Hepatocyte (in vitro differentiated cells): ENCODE measurements around the gene TAF8. TPM values are rescaled to one million over a fixed set of nuclear protein-coding genes. Genes with fewer than 3 reads are reported as not detected.

Experiments
- DNase-seq: peaks from one replicate; pipeline ENCODE4 v3.0.0-alpha.2; 2016; ENCODE audit warnings: low spot score
- H2AFZ ChIP-seq: fragments of 200-600 bp; sonication (generic); 2 replicates; pipeline ENCODE4 v1.6.0; 2016; ENCODE audit warnings: antibody characterized with exemption, mild to moderate bottlenecking
- H3K27ac ChIP-seq: fragments of 200-600 bp; sonication (generic); 2 replicates; pipeline ENCODE4 v1.5.1; 2016; ENCODE audit warnings: mild to moderate bottlenecking
- H3K27me3 ChIP-seq: fragments of 200-600 bp; sonication (generic); 2 replicates; pipeline ENCODE4 v1.6.1; 2016
- H3K36me3 ChIP-seq: fragments of 200-600 bp; sonication (generic); replicated peaks from 2 replicates; pipeline ENCODE4 v1.5.1; 2016; ENCODE audit warnings: low read depth; ENCODE audit not compliant: insufficient read depth
- H3K4me1 ChIP-seq: fragments of 200-600 bp; sonication (generic); 2 replicates; pipeline ENCODE4 v1.5.1; 2016; ENCODE audit warnings: mild to moderate bottlenecking, moderate library complexity; ENCODE audit not compliant: insufficient read depth
- H3K4me2 ChIP-seq: fragments of 200-600 bp; sonication (generic); 2 replicates; pipeline ENCODE4 v1.6.0; 2016
- H3K4me3 ChIP-seq: fragments of 200-600 bp; sonication (generic); 2 replicates; pipeline ENCODE4 v1.5.1; 2016; ENCODE audit warnings: mild to moderate bottlenecking
- H3K79me2 ChIP-seq: fragments of 200-600 bp; sonication (generic); 2 replicates; pipeline ENCODE4 v1.6.0; 2017; ENCODE audit warnings: mild to moderate bottlenecking
- H3K9me2 ChIP-seq: fragments of 200-600 bp; sonication (generic); replicated peaks from 2 replicates; pipeline ENCODE4 v1.6.0; 2017; ENCODE audit warnings: mild to moderate bottlenecking; ENCODE audit not compliant: insufficient read depth
- H3K9me3 ChIP-seq: fragments of 200-600 bp; sonication (generic); 2 replicates; pipeline ENCODE4 v1.5.1; 2016; ENCODE audit warnings: low read depth, mild to moderate bottlenecking
- H4K20me1 ChIP-seq: fragments of 200-600 bp; sonication (generic); 2 replicates; pipeline ENCODE4 v1.6.0; 2016; ENCODE audit warnings: mild to moderate bottlenecking; ENCODE audit not compliant: insufficient read depth, poor library complexity, severe bottlenecking
- EZH2 ChIP-seq: fragments of 200-600 bp; sonication (generic); IDR thresholded peaks from 2 replicates; pipeline ENCODE4 v1.6.1; 2016; ENCODE audit warnings: antibody characterized with exemption, mild to moderate bottlenecking, borderline replicate concordance
- EZH2phosphoT487 ChIP-seq: fragments of 200-600 bp; sonication (generic); IDR thresholded peaks from one replicate; pipeline ENCODE4 v1.6.1; 2018; ENCODE audit warnings: antibody characterized with exemption, mild to moderate bottlenecking, low read depth, moderate library complexity; ENCODE audit not compliant: unreplicated experiment, severe bottlenecking
- WGBS: methylation state at CpG from one replicate; pipeline ENCODE4 v1.1.6; 2016; ENCODE audit warnings: low lambda C conversion rate; ENCODE audit errors: missing lambda C conversion rate; 5-methylcytosine and 5-hydroxymethylcytosine counted together
- polyA plus RNA-seq: library from polyadenylated mRNA; unstranded; fragments of >200 nt; fragmentation: Nextera tagmentation; extraction: Ambion mirVana; gene quantifications from 2 replicates; pipeline ENCODE4 v1.2.1, GENCODE V29; 2016
- total RNA-seq: library from RNA; depleted of rRNA; stranded (reverse); fragments of >200 nt; gene quantifications from 2 replicates; pipeline ENCODE4 v1.2.3, GENCODE V29; 2014
- TF ChIP-seq, protein P1 (sequence below): fragments of 200-600 bp; sonication (generic); IDR thresholded peaks from 2 replicates; pipeline ENCODE4 v1.5.1; 2016; ENCODE audit warnings: antibody characterized with exemption, mild to moderate bottlenecking; ENCODE audit not compliant: poor library complexity

The TAF8 gene
- total and polyA plus RNA-seq, 2 experiments from 2014 or later = 14.0 to 25.1 TPM

DNA sequence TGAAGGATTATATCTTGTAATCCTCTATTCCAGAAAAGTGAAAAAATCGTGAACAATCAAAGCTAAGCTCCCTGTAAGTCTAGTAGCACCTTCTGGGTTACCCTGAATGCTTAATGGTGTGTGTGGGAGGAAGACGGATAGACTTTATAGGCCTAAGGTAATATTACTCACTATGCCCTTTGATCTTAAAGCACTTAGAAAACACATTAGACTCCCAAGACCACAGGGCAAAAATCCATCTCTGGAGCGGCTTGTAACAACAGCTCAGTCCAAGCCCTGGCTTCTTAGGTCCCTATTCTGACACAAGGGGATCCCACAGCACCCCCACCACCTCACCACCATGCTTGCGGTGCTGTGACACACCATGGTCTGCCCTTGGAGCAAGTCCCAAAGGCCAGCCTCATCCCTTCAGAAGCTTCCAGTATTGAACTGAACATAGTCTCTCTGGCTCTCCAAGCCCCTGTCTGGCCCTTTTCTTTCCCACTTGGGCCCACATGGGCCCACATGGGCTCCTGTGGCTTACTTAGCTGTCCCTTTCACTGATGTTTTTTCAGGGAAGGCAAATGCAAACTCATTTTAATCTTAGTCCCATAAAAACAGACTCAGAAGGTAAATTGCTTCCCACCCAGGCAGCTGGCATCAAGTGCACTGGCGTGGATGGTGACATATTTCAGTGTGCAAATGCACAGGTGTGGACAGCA, 63.8 kb downstream of the TAF8 start:
- H3K27ac ChIP-seq = peak overlapping the region; percentile 86

DNA sequence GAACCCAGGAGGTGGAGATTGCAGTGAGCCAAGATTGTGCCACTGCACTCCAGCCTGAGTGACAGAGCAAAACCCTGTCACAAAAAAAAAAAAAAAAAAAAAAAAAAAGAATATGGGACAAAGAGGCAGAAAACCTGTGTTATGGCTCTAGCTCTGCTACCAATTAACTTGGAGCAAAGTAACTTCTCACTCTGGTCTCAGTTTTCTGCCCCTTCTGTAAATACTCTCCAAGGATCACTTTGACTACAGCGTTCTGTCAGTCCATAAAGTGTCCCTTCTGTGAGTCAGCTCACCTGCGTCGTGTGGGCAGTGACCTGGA, 67.5 kb downstream of the TAF8 start:
- H4K20me1 ChIP-seq = no peaks in the 10 kb centered on the region
- no peak for DNase-seq
- H3K4me2 ChIP-seq = peak overlapping the region; percentile 58
- H2AFZ ChIP-seq = no peak overlapping the region
- H3K9me2 ChIP-seq = no peaks in the 10 kb centered on the region
- peak overlapping the region; percentile 90 for H3K27ac ChIP-seq
- H3K79me2 ChIP-seq = peaks cover 18% of the 10 kb centered on the region
- no peaks in the 10 kb centered on the region for H3K36me3 ChIP-seq
- no peaks in the 10 kb centered on the region for H3K9me3 ChIP-seq
- no peak overlapping the region for H3K4me3 ChIP-seq
- TF ChIP-seq EZH2phosphoT487 (no peak), EZH2 (no peak)
- TF ChIP-seq, protein P1, sequence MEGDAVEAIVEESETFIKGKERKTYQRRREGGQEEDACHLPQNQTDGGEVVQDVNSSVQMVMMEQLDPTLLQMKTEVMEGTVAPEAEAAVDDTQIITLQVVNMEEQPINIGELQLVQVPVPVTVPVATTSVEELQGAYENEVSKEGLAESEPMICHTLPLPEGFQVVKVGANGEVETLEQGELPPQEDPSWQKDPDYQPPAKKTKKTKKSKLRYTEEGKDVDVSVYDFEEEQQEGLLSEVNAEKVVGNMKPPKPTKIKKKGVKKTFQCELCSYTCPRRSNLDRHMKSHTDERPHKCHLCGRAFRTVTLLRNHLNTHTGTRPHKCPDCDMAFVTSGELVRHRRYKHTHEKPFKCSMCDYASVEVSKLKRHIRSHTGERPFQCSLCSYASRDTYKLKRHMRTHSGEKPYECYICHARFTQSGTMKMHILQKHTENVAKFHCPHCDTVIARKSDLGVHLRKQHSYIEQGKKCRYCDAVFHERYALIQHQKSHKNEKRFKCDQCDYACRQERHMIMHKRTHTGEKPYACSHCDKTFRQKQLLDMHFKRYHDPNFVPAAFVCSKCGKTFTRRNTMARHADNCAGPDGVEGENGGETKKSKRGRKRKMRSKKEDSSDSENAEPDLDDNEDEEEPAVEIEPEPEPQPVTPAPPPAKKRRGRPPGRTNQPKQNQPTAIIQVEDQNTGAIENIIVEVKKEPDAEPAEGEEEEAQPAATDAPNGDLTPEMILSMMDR = no peak
- H3K4me1 ChIP-seq = peaks cover 31% of the 10 kb centered on the region
- no peaks in the 10 kb centered on the region for H3K27me3 ChIP-seq
- 62% methylated on average over 3 of the region's 3 CpGs for WGBS

More for the DNA sequence above, 63.8 kb downstream of the TAF8 start:
- Histone ChIP-seq H3K4me2 (peak overlapping the region; percentile 51), H3K9me2 (no peaks in the 10 kb centered on the region), H4K20me1 (no peaks in the 10 kb centered on the region), H3K27me3 (no peaks in the 10 kb centered on the region), H3K36me3 (no peaks in the 10 kb centered on the region), H3K4me3 (no peak overlapping the region), H2AFZ (no peak overlapping the region), H3K4me1 (peaks cover 28% of the 10 kb centered on the region), H3K79me2 (peaks cover 33% of the 10 kb centered on the region), H3K9me3 (no peaks in the 10 kb centered on the region)
- TF ChIP-seq, protein P1 = no peak
- peak; percentile 77 for TF ChIP-seq EZH2phosphoT487
- DNase-seq = peak; percentile 59
- 43% methylated on average over 5 of the region's 5 CpGs for WGBS

DNA sequence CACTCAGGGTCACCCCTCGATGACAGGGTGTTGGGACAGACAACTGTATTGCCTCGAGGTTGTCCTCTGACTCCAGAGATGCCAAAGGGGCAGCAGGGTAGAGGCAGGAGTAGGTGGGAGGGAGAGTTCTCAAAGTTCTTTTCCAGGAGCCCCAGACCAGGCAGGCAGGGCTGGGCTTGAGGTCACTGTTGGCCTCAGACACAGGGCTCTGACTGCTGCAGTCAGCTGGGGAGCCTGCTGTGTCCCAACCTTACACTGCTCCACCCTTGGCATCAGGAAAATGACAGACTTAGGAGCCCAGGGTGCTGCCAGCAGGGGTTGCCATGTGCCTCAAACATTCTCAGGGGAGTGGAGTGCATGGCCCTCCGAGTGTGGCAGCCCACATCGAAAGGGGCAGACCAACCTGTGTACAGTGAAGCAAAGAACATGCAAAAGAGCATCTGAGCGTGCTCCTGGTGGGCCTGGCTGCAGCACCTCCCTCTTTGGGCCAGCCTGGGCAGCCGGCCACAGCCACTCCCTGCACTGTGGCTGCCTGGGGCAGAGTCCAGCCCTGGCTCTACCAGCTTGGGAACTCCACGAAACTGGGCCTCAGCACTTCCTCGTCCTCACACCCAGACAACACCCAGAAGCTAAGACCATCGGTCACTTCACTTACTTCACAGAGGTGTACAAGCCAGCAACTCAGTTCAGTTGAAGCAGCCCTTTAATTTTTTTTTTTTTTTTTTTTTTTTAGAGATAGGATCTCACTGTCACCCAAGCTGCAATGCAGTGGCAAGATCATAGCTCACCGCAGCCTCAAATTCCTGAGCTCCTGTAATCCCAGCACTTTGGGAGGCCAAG, 68.1 kb downstream of the TAF8 start:
- Histone ChIP-seq H3K4me1 (peaks cover 31% of the 10 kb centered on the region), H3K9me2 (no peaks in the 10 kb centered on the region), H3K27me3 (no peaks in the 10 kb centered on the region), H3K36me3 (no peaks in the 10 kb centered on the region), H3K4me2 (peak overlapping the region; percentile 58), H3K4me3 (no peak overlapping the region), H3K27ac (peak overlapping the region; percentile 90), H3K9me3 (no peaks in the 10 kb centered on the region), H3K79me2 (peaks cover 12% of the 10 kb centered on the region), H2AFZ (no peak overlapping the region), H4K20me1 (no peaks in the 10 kb centered on the region)
- DNase-seq = peak; percentile 85
- TF ChIP-seq, protein P1 = no peak
- TF ChIP-seq EZH2phosphoT487 = no peak
- no peak for TF ChIP-seq EZH2
- WGBS = 63% methylated on average over 10 of the region's 10 CpGs
